Measurements from ENCODE around the gene SERTAD4.
"Not testable (repeated sequence)": the region's sequence is repeated elsewhere in the genome, so short reads cannot be mapped to it uniquely, and the experiment has no call there.

The SERTAD4 gene

DNA sequence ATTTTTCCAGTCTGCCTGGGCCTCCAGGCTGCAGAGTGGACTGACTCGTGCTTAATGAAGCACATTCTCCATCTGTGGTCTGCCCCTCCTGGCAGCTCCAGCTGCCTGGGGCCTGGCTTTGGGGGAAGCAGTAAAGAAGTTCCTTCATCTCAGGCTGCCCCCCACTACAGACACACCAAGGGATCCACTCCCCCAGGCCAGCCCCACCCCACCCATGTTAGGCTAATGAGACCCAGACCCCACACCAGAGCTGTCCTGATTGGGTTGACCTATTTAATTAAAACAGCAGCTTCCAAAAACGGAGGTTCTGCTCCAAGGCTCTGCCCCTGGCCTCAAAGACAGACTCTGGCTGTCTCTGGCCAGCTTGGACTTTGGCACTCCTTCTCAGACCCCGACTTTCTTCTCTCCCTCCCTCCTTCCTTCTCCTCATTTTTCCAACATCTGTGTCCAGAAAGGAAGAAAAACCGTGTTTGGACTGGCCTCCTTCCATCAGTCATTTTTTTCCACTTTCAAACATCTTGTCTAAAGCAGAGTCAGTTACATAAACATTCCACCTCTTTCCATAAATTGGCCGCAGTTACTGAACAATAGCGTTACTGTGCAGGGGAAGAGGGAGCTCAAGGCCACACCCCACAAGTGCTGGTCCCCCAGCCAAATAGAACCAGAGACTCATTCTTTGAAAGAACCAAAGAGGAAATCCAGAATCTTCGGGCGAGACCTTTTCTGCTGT lies 29.7 kb downstream of the SERTAD4 start:
- DNase-seq, result no peak

DNA sequence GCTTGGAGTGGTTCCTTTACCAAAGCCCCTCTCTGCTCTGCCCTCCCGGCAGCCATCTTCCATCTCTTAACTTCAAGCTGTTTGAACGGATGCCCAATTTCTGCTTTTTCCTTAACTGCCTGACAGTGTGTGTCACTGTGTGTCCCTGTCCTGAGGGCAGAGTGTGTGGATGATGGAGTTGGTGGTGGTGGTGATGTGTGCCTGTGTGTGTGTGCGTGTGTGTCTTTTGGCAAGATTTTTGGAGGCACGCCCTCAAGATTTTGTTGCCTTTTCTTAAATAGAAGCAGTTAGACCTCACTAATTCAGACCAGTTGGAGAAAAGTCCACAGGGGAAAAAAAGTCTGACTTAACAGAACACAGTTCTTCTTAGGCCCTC lies 30.3 kb downstream of the SERTAD4 start:
- DNase-seq, result no peak

DNA sequence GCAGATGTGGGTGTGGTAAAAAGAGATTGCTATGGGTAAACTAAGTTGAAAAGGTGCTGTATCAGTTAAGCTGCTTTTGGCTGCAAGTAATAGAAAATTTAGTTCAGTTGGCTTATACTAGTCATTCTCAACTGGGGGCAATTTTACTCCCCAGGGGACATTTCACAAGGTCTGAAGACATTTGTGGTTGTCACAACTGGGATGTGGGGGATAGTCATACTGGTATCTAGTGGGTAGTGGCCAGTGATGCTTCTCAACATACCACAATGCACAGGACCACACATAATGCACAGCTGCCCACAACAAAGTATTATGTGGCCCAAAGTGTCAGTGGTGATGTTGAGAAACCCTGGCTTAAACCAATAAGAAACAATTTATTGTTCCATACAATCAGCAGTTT lies 31.4 kb downstream of the SERTAD4 start:
- no peak for DNase-seq

DNA sequence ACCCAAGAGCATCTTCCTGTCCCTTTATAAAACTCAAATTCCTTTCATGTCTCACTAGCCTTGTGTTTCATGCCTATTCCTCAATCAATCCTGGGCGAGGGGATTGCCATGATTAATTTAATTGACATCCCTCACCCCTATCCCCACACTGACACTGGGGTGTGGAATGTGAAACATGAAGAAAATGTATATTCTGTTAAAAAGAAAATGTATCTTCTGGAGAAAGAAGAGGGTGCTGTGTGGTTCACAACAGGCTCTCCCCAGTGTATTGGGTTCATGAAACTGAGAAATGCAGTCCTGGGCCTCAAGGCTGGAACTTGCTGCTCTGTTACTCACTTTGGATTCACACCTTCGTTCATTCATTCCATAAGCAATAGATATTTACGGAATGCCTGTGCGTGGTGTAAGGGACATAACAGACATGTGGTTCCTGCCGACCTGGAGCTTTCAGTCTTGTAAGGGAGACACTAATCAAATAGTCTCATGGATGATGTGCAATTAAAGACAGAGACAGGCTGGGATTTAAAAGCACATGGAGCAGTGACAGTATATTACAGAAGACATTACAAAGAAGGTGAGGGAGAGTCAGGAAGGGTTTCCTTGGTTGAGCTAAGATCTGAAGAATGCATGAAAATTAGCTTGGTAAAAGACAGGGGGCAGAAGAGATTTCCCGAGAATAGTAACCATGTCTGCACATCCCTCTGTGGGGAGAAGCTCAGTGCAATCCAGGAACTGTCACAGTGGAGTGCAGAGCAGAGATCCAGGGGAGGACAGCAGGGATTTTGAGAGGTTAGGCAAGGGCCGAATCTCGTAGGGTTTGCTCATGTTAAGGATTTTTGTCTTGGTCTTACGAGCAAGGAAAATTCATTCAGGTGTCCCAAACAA lies 32.1 kb downstream of the SERTAD4 start:
- DNase-seq, result peak in 1 of 2 experiments; percentile 1

DNA sequence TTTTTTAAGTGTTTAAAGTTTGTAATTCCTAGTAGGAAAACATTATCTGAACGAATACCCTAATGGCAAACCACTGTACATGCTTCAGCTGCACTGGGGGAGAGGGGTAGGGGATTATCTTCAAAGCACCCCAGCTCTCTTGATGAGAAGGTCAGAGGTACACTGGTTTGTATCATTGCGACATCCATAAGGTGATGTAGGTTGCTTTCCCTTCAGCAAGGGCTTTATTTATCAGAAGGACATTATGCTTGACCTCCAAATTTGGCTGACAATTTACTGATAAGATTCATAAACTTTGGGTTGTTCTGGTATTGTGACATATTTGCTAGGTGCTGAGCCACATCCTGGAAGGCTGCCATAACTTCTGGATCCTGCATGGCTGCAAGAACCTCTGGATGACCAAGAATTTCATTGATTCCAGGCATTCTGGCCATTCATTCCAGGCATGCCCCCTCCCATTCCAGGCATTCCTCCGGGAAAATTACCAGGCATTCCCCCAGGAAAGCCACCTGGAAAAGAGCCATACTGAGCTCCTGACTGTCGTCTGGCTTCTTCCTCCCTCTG lies 32.9 kb downstream of the SERTAD4 start:
- not testable (repeated sequence) for DNase-seq

DNA sequence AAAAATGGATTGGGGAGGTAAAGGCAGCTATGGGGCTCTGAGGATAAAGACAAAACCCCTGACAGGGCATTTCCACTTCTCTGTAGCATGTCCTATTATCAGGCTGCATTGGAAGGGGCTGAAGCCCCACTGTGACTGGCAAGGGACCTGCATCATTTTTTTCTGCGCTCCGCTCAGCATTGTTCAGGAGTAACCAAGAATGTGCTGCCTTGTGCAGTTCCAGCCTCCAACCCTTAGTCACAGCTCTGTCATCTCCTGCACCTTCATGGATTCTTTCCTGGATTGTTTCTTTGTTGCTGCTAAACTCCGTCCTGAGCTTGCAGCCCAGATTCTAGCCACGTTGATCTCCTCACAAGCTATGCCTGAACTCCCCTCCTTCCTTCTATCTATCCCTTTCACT lies 37.4 kb downstream of the SERTAD4 start:
- no peak for DNase-seq

DNA sequence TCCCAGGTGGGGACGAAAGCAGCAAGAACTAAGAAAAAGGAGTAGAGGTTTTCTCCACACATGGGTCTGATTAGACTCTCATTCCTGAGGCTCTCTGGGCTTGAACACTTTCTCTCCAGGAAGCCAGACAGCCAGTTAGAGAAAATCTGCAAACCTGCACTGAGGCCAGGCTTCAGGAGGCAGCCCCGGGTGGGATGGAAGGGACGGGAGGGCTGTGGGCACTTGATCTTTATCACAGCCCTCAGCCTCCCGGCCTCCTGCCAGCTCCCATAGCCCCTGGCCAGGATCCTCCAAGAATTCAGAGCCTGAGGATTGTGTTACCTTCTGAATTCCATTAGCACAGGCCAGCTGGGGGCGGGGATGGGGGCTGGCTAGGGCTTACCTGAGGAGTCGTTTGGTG lies 40.1 kb downstream of the SERTAD4 start:
- DNase-seq, result no peak

DNA sequence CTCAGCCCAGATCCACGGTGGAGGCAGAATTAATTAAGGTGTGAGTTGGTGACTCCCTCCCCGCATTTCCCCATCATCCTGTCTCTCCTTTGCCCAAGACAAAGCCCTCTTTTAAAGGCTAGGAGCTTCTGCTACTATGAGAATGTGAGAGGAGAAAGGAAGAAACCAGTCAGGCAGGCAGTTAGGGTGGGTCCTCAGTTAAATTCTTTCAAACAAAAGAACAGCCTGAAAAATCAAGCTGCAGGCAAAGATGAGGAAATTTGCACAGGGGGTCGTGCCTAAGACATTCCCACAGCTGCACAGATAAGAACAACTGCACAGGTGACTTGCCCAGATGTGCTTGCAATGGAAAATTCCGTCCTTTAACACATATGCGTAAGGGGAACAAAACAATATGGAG lies 47.6 kb downstream of the SERTAD4 start:
- no peak for DNase-seq

DNA sequence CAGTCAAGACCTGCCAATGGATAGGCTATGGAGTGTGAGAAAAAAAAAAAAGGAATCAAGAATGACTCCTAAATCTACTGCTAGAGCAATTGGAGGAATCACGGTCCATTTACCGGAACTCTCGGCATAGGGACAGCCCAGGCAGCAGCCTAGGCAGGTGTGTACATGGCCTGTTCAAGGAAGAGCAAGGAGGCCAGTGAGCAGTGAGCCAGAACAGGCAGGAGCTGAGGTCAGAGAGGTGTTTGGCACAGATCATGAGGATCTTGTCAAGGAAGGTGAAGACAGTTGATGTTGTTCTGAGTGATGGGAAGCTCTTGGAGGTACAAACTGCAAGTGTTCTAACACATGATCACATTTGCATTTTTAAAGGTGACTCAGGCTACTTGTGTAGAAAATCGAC lies 55.5 kb downstream of the SERTAD4 start:
- no peak for DNase-seq

DNA sequence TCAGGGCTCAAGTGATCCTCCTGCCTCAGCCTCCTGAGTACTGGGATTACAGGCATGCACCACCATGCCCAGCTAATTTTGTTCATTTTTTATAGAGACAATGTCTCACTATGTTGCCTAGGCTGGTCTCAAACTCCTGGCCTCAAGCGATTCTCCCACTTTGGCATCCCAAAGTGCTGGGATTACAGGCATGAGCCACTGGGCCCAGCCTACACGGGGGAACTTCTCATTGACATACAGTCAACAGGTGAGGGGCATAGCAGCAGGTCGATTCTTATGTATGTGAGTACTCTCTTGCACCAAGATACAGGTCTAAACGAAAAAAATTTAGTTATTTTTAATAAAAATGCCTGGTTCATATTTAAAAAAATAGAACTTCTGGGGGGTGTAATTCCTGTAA lies 56.7 kb downstream of the SERTAD4 start:
- DNase-seq, result no peak

DNA sequence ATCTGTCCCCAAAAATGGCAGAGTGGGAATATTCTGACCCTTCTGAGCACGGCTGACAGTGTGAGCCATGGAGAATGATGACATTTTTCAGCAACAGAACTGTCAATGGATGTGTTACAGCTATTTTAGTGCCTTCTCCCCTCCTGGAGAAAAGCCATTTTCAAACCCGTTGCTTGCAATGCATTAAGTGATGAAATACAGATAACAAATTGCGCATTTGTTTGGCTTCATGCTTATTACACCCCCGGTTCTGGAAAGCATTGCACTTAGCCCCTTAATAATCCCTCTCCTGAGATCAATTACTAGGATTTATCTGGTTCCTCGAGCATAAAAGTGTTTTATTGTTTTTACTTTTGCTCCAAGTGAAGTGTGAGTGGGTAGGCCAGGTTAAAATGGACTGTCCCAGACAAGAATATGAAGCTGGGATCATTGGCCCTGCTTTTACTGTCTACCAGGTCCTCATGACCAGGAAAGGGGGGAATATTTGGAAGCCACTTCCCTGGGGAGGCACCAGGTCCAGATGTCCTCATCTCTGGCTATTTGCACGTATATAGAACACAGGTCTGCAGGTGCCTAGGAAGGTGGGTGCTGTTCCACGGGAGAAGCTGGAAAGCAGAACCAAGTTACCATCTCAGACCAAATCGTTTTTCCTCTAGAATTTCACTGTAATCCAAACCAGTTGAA lies 58.6 kb downstream of the SERTAD4 start:
- no peak for DNase-seq

DNA sequence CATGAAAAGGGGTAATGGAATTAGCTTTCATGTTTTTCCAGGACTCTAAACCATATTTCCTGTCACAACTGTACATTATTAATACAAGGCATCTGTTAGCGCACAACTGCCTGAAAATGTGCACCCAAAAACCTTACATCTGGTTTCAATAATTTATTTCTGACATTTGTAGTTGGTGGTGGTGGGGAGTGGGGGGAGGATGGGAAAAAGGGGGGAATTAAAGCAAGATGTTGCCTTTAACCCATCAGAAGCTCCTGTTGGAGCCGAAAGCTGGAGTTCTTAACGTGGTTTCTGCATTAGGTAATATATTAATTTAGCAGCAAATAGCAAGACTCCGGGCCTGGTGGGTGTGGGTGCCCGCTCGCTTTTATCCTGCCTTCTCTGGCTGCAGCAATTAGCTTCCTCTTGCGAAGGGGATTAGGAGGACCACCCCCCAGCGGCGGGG lies 59.2 kb downstream of the SERTAD4 start:
- no peak for DNase-seq

DNA sequence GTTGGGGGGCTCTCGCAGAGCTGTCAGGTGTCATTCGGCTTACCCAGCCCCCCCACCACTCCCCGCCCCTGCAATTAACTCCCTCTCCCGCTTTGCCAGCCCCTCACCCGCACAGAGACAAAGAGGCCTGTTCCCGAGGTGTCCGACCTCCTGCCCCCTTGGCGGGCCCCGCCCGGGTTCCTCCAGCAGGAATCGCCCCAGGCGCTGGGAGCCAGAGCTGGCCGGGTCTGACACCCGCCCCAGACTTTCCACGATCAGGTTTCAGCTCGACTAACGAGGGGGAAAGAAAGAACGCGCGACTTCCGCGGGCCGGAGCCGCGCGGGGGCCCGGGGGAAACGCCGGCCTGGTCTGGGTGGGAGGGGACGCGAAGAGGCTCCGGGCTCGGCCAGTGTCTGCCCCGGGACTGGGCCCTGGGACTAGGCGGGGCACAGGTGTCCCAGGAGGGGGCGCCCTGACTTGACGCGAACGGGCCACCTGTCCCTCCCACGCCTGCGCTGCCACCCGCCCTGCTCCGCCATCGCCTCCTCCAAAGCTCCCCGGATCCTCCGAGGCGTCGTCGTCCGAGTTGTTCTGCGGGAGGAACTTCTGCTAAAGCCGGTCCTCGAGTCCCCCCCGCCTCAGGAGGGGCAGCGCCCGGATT lies 59.8 kb downstream of the SERTAD4 start:
- peak; percentile 14 to 89 for DNase-seq

DNA sequence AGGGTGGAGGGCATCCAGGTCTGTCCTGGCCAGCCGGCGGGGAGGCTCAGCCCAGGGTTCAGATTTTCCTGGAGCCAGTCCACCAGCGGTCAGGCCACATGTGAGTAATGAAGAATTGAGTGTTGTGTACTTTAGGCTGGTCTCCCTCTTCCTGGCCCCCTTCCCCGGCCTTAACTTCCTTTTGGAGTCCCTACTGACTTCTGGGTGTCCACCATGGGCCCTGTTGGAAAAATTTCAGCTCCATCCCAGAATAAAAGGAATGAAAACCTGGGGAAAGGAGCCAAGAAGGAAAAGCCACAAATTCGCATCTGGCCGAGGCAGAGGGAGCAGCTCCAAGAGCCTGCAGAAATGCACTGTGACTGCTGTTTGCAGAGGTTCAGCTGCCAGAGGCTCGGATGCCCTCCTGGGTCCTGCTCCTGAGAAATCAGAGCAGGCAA lies 60.6 kb downstream of the SERTAD4 start:
- DNase-seq, result no peak

DNA sequence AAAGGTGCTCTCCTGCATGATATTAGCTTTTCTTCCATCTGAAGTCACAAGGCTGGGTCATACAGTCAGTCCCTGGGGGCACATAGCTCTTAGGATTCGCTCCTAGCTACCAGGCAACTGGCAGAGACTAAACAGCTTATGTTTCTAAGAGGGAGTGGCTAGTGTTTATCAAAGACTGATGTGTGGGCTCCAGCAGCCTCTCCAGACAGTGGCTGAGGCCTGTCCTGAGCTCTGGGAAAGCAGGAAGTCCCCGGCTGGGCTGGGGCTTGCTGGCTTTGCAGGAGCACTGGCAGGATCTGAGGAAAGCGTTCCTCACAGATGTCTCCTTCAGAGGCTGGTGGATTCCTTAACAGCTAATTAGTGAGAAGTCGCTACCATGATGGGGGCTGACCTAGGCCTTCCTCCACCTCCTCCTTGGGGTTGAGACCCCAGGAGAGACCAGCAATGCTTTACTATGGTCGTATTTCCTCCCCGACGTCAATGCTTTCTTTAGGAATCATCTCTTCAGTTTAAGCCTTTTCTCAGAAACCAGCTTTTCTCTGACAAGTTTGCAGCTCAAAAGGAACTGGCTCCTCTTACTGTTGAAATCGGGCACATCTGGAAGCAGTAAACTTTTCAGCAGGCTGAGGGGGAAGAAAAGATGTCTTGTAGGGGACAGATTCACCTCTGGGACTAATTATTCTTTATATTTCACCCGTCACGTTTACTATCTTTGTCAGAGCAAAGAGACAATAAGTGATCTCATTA lies 62.6 kb downstream of the SERTAD4 start:
- DNase-seq, result peak; percentile 52 to 69

Data from NCI-H526 (cell line).